ENCODE results near the gene FXYD3.

GRCh38 chr19:35169221-35169995, 53.8 kb downstream of the FXYD3 start:
- TF ChIP-seq CTCF (conservative IDR thresholded peaks at IDR 0.05 in 1 of 2, IDR thresholded peaks at IDR 0.05 in 1 of 2; ENCODE audit: low read depth in 1 of 2, low read length in 2 of 2), result no peak
- TF ChIP-seq EZH2 (IDR thresholded peaks at IDR 0.05; ENCODE audit: low read length, missing control alignments), result no peak
